Activated naive CD8-positive, alpha-beta T cell (primary cell): ENCODE measurements around the gene SEMA4D.

ENCODE experiments used
- H3K27ac Mint-ChIP-seq: one replicate; pipeline ENCODE4 v1.8.0; 2021; ENCODE audit warnings: mixed read lengths
- H3K27me3 Mint-ChIP-seq: one replicate; pipeline ENCODE4 v1.8.0; 2021; ENCODE audit warnings: mixed read lengths
- H3K36me3 Mint-ChIP-seq: one replicate; pipeline ENCODE4 v1.8.0; 2021; ENCODE audit warnings: mixed read lengths
- H3K4me1 Mint-ChIP-seq: one replicate; pipeline ENCODE4 v1.8.0; 2021; ENCODE audit warnings: low read depth, mixed read lengths
- H3K4me3 Mint-ChIP-seq: one replicate; pipeline ENCODE4 v1.8.0; 2021; ENCODE audit warnings: mild to moderate bottlenecking, mixed read lengths
- H3K9me3 Mint-ChIP-seq: one replicate; pipeline ENCODE4 v1.8.0; 2021; ENCODE audit warnings: low read depth, mixed read lengths

Gene SEMA4D

DNA sequence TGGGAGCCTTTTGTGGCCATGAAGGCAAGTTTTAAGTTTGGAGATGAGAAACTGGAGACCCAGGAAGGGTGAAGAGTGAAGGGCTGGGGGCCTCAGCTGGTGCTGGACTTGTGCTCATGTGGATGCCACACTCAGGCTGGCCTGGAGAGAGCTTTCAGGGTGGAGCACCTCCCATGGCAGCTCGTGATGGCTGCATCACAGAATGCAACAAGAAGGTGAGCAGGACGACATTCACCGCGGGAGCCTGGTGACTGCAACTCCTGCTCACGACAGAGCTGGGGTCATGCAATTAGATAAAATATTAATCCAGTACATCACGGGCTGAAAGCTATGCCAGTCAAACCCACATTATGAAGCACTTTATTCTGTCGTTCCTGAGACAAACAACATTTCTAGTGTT is 59.7 kb downstream of the SEMA4D start:
- H3K27ac Mint-ChIP-seq, result peak overlapping the region; percentile 86
- peaks cover 89% of the 10 kb centered on the region for H3K4me1 Mint-ChIP-seq
- H3K9me3 Mint-ChIP-seq, result no peaks in the 10 kb centered on the region
- peak overlapping the region; percentile 56 for H3K4me3 Mint-ChIP-seq
- peaks cover 6% of the 10 kb centered on the region for H3K36me3 Mint-ChIP-seq
- no peaks in the 10 kb centered on the region for H3K27me3 Mint-ChIP-seq

GRCh38 chr9:89437772-89438171 is 60.1 kb downstream of the SEMA4D start:
- H3K4me1 Mint-ChIP-seq, result peaks cover 91% of the 10 kb centered on the region
- no peaks in the 10 kb centered on the region for H3K9me3 Mint-ChIP-seq
- peak overlapping the region; percentile 56 for H3K4me3 Mint-ChIP-seq
- H3K27ac Mint-ChIP-seq, result peak overlapping the region; percentile 86
- no peaks in the 10 kb centered on the region for H3K27me3 Mint-ChIP-seq
- peaks cover 6% of the 10 kb centered on the region for H3K36me3 Mint-ChIP-seq

DNA sequence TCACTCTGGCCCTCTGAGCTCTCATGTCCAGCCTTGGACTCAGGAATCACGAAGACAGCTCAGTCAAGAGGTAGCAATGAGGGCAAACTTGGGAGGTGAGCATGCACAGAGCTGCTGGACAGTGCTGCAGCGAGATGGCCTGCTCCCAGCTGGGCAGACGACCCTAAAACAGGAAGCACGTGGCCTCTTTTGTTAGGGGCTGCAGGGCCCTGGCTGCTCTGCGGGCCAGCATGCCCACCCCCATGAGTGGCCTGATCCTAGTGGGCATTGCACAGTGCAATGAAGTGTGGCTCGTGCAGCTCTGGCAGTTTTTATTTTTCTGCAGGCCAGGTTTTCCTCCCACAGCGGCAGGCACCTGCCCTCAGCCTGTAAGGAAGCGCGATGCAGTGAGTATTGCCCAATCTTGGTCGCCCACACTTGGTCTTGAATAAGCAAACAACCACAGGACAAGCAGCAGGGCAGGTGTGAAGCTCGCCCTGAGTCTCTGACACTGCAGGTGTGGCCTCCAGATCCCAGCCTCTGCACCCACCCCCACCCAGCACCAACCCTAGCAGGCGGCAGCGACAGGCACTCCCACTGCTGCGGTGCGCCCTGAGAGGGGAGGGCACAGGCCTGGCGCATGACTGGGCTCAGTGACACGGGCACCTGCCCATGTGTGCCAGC is 60.8 kb downstream of the SEMA4D start:
- H3K9me3 Mint-ChIP-seq, result no peaks in the 10 kb centered on the region
- H3K27me3 Mint-ChIP-seq, result no peaks in the 10 kb centered on the region
- peaks cover 6% of the 10 kb centered on the region for H3K36me3 Mint-ChIP-seq
- peak overlapping the region; percentile 86 for H3K27ac Mint-ChIP-seq
- peaks cover 90% of the 10 kb centered on the region for H3K4me1 Mint-ChIP-seq
- H3K4me3 Mint-ChIP-seq, result peak overlapping the region; percentile 56

DNA sequence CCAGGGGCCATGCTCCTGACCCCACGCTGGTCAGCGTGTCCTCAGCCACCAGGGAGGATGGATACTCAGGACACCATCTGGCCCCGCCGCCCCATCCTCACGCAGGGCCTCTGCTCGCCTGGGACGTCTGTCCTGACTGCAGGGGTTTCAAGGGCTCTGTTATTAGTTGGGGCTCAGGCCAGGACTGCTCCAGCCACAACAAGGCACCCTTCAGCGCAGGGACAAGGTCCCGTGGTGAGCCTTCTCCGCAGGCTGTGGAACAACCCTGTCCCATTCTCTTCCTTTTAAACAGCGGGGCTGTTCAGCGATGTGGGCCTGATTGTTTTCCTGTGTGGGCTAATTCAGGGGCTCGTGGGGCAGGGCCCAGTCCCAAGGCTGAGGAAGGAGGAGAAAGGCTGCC is 61.6 kb downstream of the SEMA4D start:
- H3K36me3 Mint-ChIP-seq, result peaks cover 7% of the 10 kb centered on the region
- no peak overlapping the region for H3K4me3 Mint-ChIP-seq
- no peaks in the 10 kb centered on the region for H3K27me3 Mint-ChIP-seq
- no peaks in the 10 kb centered on the region for H3K9me3 Mint-ChIP-seq
- H3K4me1 Mint-ChIP-seq, result peaks cover 90% of the 10 kb centered on the region
- peak overlapping the region; percentile 86 for H3K27ac Mint-ChIP-seq

GRCh38 chr9:89435071-89435823 is 62.7 kb downstream of the SEMA4D start:
- Mint-ChIP-seq H3K27me3 (no peaks in the 10 kb centered on the region), H3K4me3 (peak overlapping the region; percentile 62), H3K9me3 (no peaks in the 10 kb centered on the region), H3K4me1 (peaks cover 90% of the 10 kb centered on the region), H3K27ac (peak overlapping the region; percentile 86), H3K36me3 (peaks cover 2% of the 10 kb centered on the region)

- H3K4me1 Mint-ChIP-seq, result peaks cover 90% of the 10 kb centered on the region
- no peaks in the 10 kb centered on the region for H3K27me3 Mint-ChIP-seq
- no peak overlapping the region for H3K4me3 Mint-ChIP-seq
- no peaks in the 10 kb centered on the region for H3K9me3 Mint-ChIP-seq
- H3K27ac Mint-ChIP-seq, result peak overlapping the region; percentile 86
- peaks cover 2% of the 10 kb centered on the region for H3K36me3 Mint-ChIP-seq
Observed at GRCh38 chr9:89434636-89435035, 63.3 kb downstream of the SEMA4D start.

GRCh38 chr9:89433826-89434225 is 64.1 kb downstream of the SEMA4D start:
- no peaks in the 10 kb centered on the region for H3K27me3 Mint-ChIP-seq
- no peaks in the 10 kb centered on the region for H3K9me3 Mint-ChIP-seq
- H3K4me1 Mint-ChIP-seq, result peaks cover 91% of the 10 kb centered on the region
- H3K36me3 Mint-ChIP-seq, result peaks cover 2% of the 10 kb centered on the region
- no peak overlapping the region for H3K4me3 Mint-ChIP-seq
- H3K27ac Mint-ChIP-seq, result peak overlapping the region; percentile 86

GRCh38 chr9:89432986-89433530 is 64.9 kb downstream of the SEMA4D start:
- no peaks in the 10 kb centered on the region for H3K27me3 Mint-ChIP-seq
- peaks cover 94% of the 10 kb centered on the region for H3K4me1 Mint-ChIP-seq
- no peak overlapping the region for H3K4me3 Mint-ChIP-seq
- H3K27ac Mint-ChIP-seq, result peak overlapping the region; percentile 95
- peaks cover 2% of the 10 kb centered on the region for H3K36me3 Mint-ChIP-seq
- no peaks in the 10 kb centered on the region for H3K9me3 Mint-ChIP-seq

DNA sequence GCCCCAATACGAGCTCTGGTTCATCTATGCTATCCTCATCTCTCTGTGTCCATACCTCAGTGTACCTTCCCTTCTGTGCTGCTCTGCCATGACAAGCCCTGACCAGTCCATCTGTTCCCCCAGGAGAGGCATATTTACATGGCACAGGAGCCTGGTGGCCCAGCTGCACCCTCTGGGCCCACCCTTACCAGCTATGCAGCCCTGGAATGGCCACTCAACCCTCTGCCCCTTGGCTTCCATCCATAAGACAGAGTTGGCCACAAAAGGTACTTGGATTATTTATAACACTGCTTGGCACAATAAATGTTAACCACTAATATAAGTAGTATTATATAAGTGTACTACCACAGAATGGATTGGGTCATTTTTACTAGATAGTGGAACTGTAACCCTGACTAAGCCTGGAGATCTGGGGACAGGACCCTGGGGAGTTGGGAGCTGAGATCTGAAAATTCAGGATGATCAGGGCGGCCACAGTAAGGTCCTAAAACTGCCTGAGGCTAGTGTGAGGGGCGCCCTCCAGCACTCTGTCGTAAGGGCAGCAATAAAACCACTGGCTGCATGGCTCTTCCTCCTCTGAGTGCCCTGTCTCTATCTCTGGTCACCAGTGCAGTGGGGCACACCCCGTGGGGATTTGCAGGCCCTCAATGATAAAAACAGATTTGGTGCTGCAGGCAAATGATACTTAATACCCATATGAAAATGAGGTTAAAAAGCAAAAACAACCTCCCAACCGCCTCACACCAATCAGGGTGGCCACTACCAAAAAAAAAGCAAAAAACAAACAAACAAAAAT is 65.8 kb downstream of the SEMA4D start:
- Mint-ChIP-seq H3K9me3 (no peaks in the 10 kb centered on the region), H3K4me3 (peak overlapping the region; percentile 44), H3K27me3 (no peaks in the 10 kb centered on the region)

DNA sequence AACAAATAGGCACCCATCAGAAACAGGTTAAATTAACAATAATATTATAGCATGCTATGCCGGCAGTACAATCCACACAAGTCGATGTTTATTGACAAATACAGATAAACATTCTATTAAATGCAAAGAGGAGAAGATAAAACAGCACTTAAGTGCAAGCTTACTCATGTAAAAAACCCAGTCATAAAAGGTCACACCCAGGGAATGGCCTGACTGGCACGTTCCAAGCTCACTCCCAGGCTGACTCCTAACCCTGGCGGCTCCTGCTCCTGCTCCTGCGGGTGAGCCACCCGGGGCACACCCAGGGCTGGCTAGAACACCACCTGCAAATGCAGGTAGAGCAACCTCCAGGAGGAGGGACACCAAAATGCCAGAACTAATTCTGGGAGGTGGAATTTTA is 66.9 kb downstream of the SEMA4D start:
- H3K4me3 Mint-ChIP-seq, result no peak overlapping the region
- H3K9me3 Mint-ChIP-seq, result no peaks in the 10 kb centered on the region
- peak overlapping the region; percentile 95 for H3K27ac Mint-ChIP-seq
- peaks cover 95% of the 10 kb centered on the region for H3K4me1 Mint-ChIP-seq
- no peaks in the 10 kb centered on the region for H3K27me3 Mint-ChIP-seq
- peaks cover 7% of the 10 kb centered on the region for H3K36me3 Mint-ChIP-seq

More for the DNA sequence above, 65.8 kb downstream of the SEMA4D start:
- H3K36me3 Mint-ChIP-seq, result peaks cover 2% of the 10 kb centered on the region
- peak overlapping the region; percentile 95 for H3K27ac Mint-ChIP-seq
- peaks cover 94% of the 10 kb centered on the region for H3K4me1 Mint-ChIP-seq

DNA sequence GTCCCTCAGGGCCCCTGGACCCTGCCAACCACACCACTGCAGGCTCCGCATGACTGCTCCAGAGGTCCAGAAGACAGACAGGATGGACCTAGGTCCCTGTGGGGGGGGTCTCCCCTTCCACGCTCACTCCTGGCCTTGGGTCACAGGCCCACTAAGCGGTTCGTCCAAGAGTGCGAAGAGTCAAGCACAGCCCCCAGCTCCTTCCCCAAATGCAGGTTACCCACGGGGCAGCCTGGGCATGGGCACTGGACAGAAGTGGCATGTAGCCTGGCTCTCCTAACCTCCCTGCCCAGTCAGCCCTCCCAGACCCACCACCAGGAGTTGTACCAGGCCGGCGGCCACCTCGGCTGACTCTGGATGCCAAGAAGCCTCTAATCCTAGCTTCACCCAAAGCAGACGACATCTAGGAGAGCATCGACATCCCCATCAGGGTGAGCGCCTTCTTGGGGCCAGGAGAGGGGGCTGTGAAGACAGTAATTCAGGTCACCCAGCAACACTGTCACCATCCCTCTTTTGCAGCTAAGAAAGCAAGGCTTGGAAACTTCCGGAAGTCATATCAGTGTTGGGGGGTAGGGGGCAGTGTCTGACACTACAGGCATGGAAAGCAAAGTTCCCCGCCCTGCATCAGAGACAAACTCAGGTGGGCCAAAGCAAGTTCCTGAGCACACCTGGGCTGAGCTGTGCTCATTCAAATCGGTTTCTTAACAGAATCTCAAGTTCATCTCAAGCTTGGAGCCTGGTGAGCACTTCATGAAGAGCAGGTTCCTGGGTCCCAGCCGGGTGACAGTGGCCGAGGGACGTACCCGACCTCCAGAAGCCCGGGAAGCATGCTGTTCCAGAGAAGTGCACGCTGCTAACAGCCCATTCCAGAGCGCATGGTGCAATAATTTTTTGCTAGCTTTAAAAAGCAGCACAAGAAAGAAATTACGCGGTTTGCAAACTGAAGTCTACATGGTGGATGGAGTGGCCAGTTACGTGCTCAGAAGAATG is 68.7 kb downstream of the SEMA4D start:
- H3K27ac Mint-ChIP-seq, result peak overlapping the region; percentile 95
- peak overlapping the region; percentile 65 for H3K4me3 Mint-ChIP-seq
- peaks cover 95% of the 10 kb centered on the region for H3K4me1 Mint-ChIP-seq
- no peaks in the 10 kb centered on the region for H3K9me3 Mint-ChIP-seq
- peaks cover 14% of the 10 kb centered on the region for H3K36me3 Mint-ChIP-seq
- no peaks in the 10 kb centered on the region for H3K27me3 Mint-ChIP-seq

DNA sequence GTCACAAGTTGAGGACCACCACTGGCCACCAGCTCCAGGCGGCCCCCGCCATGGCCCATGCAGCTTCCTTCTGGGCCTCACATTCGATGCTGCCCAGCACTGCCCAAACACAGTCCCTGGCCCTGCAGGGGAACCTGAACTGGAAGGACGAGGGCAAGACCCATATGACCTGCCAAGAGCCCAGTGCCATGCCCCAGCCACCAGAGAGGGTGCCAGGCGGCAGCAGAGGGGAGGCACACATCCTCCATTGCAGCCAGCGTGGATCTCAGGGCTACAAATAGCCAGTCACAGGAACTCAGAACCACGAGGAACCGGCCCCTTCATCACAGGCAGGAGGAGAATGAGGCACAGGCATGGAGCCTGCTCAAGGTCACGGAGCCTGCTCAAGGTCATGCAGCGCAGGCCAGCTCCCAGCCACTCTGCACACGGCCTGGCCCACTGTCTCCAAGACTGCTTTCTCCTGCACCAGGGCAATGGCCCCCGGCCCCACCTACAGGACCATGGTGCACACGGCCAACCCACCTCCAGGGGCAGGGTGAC is 69.6 kb downstream of the SEMA4D start:
- peak overlapping the region; percentile 83 for H3K4me3 Mint-ChIP-seq
- H3K27ac Mint-ChIP-seq, result peak overlapping the region; percentile 95

DNA sequence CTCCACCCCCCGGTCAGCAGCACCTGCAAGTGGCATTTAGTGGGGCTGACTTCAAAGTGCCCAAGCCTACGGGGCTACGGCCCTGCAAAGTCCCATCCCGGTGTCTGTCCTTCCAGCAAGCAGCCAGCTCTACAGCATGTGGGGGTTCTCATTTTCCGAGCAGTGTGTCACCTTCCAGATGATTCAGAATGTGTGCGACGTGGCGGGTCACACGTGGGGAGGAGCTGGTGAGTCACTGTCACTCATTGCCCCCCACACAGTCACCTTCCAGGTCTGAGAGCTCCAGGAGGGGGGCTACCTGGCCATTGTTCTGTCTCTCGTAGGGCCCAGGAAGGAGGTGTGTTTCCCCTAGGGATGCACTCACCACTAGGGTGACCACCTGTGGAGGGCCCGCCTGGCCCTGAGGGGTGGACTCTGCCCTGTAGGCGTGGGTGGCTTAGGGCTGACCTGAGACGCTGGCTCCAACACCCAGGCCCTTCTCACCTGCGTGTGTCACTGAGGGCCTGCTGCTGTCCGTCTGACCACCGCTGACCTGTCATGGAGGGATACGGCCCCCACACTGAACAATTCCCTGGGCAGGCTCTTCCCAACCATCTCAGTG is 70.2 kb downstream of the SEMA4D start:
- H3K27ac Mint-ChIP-seq, result peak overlapping the region; percentile 95
- no peaks in the 10 kb centered on the region for H3K27me3 Mint-ChIP-seq
- H3K4me1 Mint-ChIP-seq, result peaks cover 98% of the 10 kb centered on the region
- H3K4me3 Mint-ChIP-seq, result peak overlapping the region; percentile 83
- no peaks in the 10 kb centered on the region for H3K9me3 Mint-ChIP-seq
- H3K36me3 Mint-ChIP-seq, result peaks cover 17% of the 10 kb centered on the region

More for the DNA sequence above, 69.6 kb downstream of the SEMA4D start:
- Mint-ChIP-seq H3K27me3 (no peaks in the 10 kb centered on the region), H3K4me1 (peaks cover 98% of the 10 kb centered on the region), H3K9me3 (no peaks in the 10 kb centered on the region), H3K36me3 (peaks cover 17% of the 10 kb centered on the region)
